NCI-H146 treated with DMSO at 0.1 percent for 48 hours (cell line): ENCODE data around the gene AGPAT3.

Experiments used
- DNase-seq: peaks from one replicate; lab custom pipeline; 2025; ENCODE audit not compliant: unreplicated experiment; lab: John Stamatoyannopoulos, UW

AGPAT3 gene

GRCh38 chr21:43971992-43972255, 106.9 kb downstream of the AGPAT3 start:
- DNase-seq, result no peak

GRCh38 chr21:43972850-43973633, 108.0 kb downstream of the AGPAT3 start:
- no peak for DNase-seq

GRCh38 chr21:43973634-43973955, 108.6 kb downstream of the AGPAT3 start:
- DNase-seq, result no peak

- DNase-seq, result no peak
Measured at GRCh38 chr21:43974791-43975468, 109.9 kb downstream of the AGPAT3 start.

GRCh38 chr21:43975469-43976098, 110.6 kb downstream of the AGPAT3 start:
- DNase-seq, result peak; percentile 12

GRCh38 chr21:43976661-43977060, 111.6 kb downstream of the AGPAT3 start:
- no peak for DNase-seq

GRCh38 chr21:43978060-43978459, 113.0 kb downstream of the AGPAT3 start:
- no peak for DNase-seq

- no peak for DNase-seq
Measured at GRCh38 chr21:43979654-43980053, 114.6 kb downstream of the AGPAT3 start.

GRCh38 chr21:43981151-43981870, 116.3 kb downstream of the AGPAT3 start:
- DNase-seq, result no peak

- DNase-seq, result no peak
Measured at GRCh38 chr21:43981871-43982210, 116.8 kb downstream of the AGPAT3 start.

GRCh38 chr21:43982489-43983078, 117.6 kb downstream of the AGPAT3 start:
- DNase-seq, result no peak

- DNase-seq, result no peak
Measured at GRCh38 chr21:43983390-43983789, 118.4 kb downstream of the AGPAT3 start.

GRCh38 chr21:43983860-43984420, 118.9 kb downstream of the AGPAT3 start:
- DNase-seq, result no peak

GRCh38 chr21:43984905-43985689, 120.1 kb downstream of the AGPAT3 start:
- DNase-seq, result no peak

- no peak for DNase-seq
Measured at GRCh38 chr21:43985690-43986251, 120.7 kb downstream of the AGPAT3 start.

GRCh38 chr21:43986544-43987451, 121.8 kb downstream of the AGPAT3 start:
- DNase-seq, result no peak

- DNase-seq, result no peak
Measured at GRCh38 chr21:43987509-43987908, 122.5 kb downstream of the AGPAT3 start.

- DNase-seq, result no peak
Measured at GRCh38 chr21:43988016-43988415, 123.0 kb downstream of the AGPAT3 start.
